B cell (primary cell): ENCODE results near the gene THSD7B. TPM values are rescaled to one million over a fixed set of nuclear protein-coding genes. Genes with fewer than 3 reads are reported as not detected.

Experiments
- ATAC-seq: fragments of 200-7000 bp; cut with Tn5 transposase; one replicate; pipeline ENCODE4 v1.10.0; 2021; ENCODE audit warnings: low read depth, mild to moderate bottlenecking, moderate number of reproducible peaks, moderate library complexity
- CTCF ChIA-PET: fragments of 350-600 bp; sonication (Branson Sonifier 250); formaldehyde crosslinking; loops from one replicate; lab custom pipeline; 2021; ENCODE audit warnings: antibody characterized with exemption, inconsistent platforms; lab: Charles Lee
- POLR2A ChIA-PET: fragments of 350-600 bp; sonication (Branson Sonifier 250); formaldehyde crosslinking; loops from one replicate; lab custom pipeline; 2021; ENCODE audit warnings: antibody characterized with exemption; lab: Charles Lee
- DNase-seq: peaks from one replicate; pipeline ENCODE4 v3.0.0; 2013
- H2AFZ ChIP-seq: 2 replicates; pipeline ENCODE4 v1.6.1; 2012; ENCODE audit warnings: mild to moderate bottlenecking, low read depth, low read length; ENCODE audit not compliant: insufficient read depth, poor library complexity, severe bottlenecking
- H3K27ac ChIP-seq, 2 donors: 1 replicate in 1 of 2; 2 replicates in 1 of 2; pipeline ENCODE4 v1.5.1; 2012 to 2013; ENCODE audit warnings: low read length in 2 of 2, mild to moderate bottlenecking in 2 of 2, moderate library complexity in 1 of 2
- H3K27me3 ChIP-seq, 4 experiments: fragments of 200-600 bp in 1 of 4; sonication (generic) in 1 of 4; replicated peaks in 1 of 4; 1 replicate in 2 of 4; 2 replicates in 2 of 4; pipeline versions ENCODE4 v1.6.1 to v1.7.0; 2013 to 2016; ENCODE audit warnings: low read length in 3 of 4, mild to moderate bottlenecking in 2 of 4, mixed read lengths in 1 of 4, moderate library complexity in 1 of 4; ENCODE audit not compliant: insufficient read depth in 4 of 4, control insufficient read depth in 3 of 4; ENCODE audit errors: control extremely low read depth in 1 of 4
- H3K36me3 ChIP-seq, 2 experiments: replicated peaks in 1 of 2; 1 replicate in 1 of 2; 2 replicates in 1 of 2; pipeline versions ENCODE4 v1.6.1 to v1.7.1; 2013; ENCODE audit warnings: low read length in 1 of 2; ENCODE audit not compliant: insufficient read depth in 2 of 2, control insufficient read depth in 1 of 2; ENCODE audit errors: control extremely low read depth in 1 of 2, extremely low read depth in 1 of 2
- H3K4me1 ChIP-seq, 2 donors: fragments of 200-600 bp in 1 of 2; sonication (generic) in 1 of 2; 1 replicate in 1 of 2; 2 replicates in 1 of 2; pipeline versions ENCODE4 v1.5.1 to v1.6.1; 2013 to 2017; ENCODE audit warnings: low read length in 2 of 2; ENCODE audit not compliant: control insufficient read depth in 2 of 2, insufficient read depth in 2 of 2
- H3K4me2 ChIP-seq: replicated peaks from 2 replicates; pipeline ENCODE3; 2012; ENCODE audit warnings: mild to moderate bottlenecking, low read depth, low read length; ENCODE audit not compliant: poor library complexity, severe bottlenecking
- H3K4me3 ChIP-seq, 5 experiments: fragments of 200-600 bp in 1 of 5; sonication (generic) in 1 of 5; 1 replicate in 3 of 5; 2 replicates in 2 of 5; pipeline versions ENCODE4 v1.5.1 to v1.7.0; 2011 to 2016; ENCODE audit warnings: low read length in 4 of 5, mild to moderate bottlenecking in 4 of 5, low read depth in 2 of 5, control low read depth in 1 of 5, moderate library complexity in 1 of 5; ENCODE audit not compliant: insufficient read depth in 1 of 5; ENCODE audit errors: control extremely low read depth in 1 of 5, extremely low read depth in 1 of 5
- H3K79me2 ChIP-seq: fragments of 200-600 bp; sonication (generic); one replicate; pipeline ENCODE4 v1.6.0; 2016; ENCODE audit warnings: low read length; ENCODE audit not compliant: control insufficient read depth, insufficient read depth
- H3K9ac ChIP-seq: fragments of 200-600 bp; sonication (generic); 2 replicates; pipeline ENCODE4 v1.6.1; 2017; ENCODE audit warnings: mild to moderate bottlenecking, low read length, moderate library complexity
- H3K9me3 ChIP-seq, 3 donors: one replicate each; pipeline versions ENCODE4 v1.6.1 to v1.7.1; 2013; ENCODE audit warnings: low read length in 2 of 3; ENCODE audit not compliant: control insufficient read depth in 2 of 3, insufficient read depth in 1 of 3; ENCODE audit errors: control extremely low read depth in 1 of 3
- H4K20me1 ChIP-seq: 2 replicates; pipeline ENCODE4 v1.6.0; 2012; ENCODE audit warnings: mild to moderate bottlenecking, low read length; ENCODE audit not compliant: insufficient read depth, control insufficient read depth, poor library complexity, severe bottlenecking
- H3K27ac Mint-ChIP-seq: one replicate; pipeline ENCODE4 v1.8.0; 2021; ENCODE audit warnings: mixed read lengths
- H3K27me3 Mint-ChIP-seq: one replicate; pipeline ENCODE4 v1.8.0; 2021; ENCODE audit warnings: mixed read lengths
- H3K4me1 Mint-ChIP-seq: one replicate; pipeline ENCODE4 v1.8.0; 2021; ENCODE audit warnings: mixed read lengths
- H3K4me3 Mint-ChIP-seq: one replicate; pipeline ENCODE4 v1.8.0; 2021; ENCODE audit warnings: mixed read lengths
- H3K9me3 Mint-ChIP-seq: one replicate; pipeline ENCODE4 v1.8.0; 2022; ENCODE audit warnings: mixed read lengths; ENCODE audit not compliant: insufficient read depth
- CTCF ChIP-seq: fragments of 200-600 bp; IDR thresholded peaks from one replicate; pipeline ENCODE4 v1.8.0; 2022; ENCODE audit warnings: antibody characterized with exemption, mild to moderate bottlenecking
- EZH2 ChIP-seq: IDR thresholded peaks from 2 replicates; pipeline ENCODE4 v1.6.1; 2012; ENCODE audit warnings: borderline replicate concordance, low read depth, mild to moderate bottlenecking, moderate library complexity, low read length; ENCODE audit not compliant: insufficient read depth, poor library complexity, severe bottlenecking
- WGBS: methylation state at CpG from one replicate; pipeline ENCODE4 v1.1.5; 2013; ENCODE audit warnings: missing lambda C conversion rate; ENCODE audit not compliant: insufficient coverage; 5-methylcytosine and 5-hydroxymethylcytosine counted together
- intact Hi-C: fragments of 100-400 bp; cut with micrococcal nuclease; formaldehyde crosslinking; loops from one replicate; pipeline ENCODE4 v1.10.0; 2022
- polyA plus RNA-seq: library from polyadenylated mRNA; depleted of rRNA; stranded (reverse); fragments of >200 nt; gene quantifications from 2 replicates; pipeline ENCODE4 v1.2.3, GENCODE V29; 2012
- total RNA-seq, 2 donors: library from RNA; stranded (reverse); fragments of 120-200 nt in 1 of 2; gene quantifications; 1 replicate in 1 of 2; 2 replicates in 1 of 2; pipeline versions ENCODE4 v1.2.3 to v1.2.4, GENCODE V29; 2013 to 2022

The THSD7B gene
- total and polyA plus RNA-seq, 2 donors (not counting 1 experiment from before 2014, with no cell fraction given): 0.76 TPM; not detected in 1

GRCh38 chr2:137333386-137334165 is 568.2 kb downstream of the THSD7B start:
- Histone ChIP-seq H3K27me3 (no peaks in the 10 kb centered on the region), H3K4me2 (no peak overlapping the region), H3K36me3 (no peaks in the 10 kb centered on the region), H3K9ac (no peak overlapping the region), H3K27ac (no peak overlapping the region), H3K9me3 (peaks cover 0 to 18% (median 0%) of the 10 kb centered on the region in 3 donors), H3K79me2 (no peaks in the 10 kb centered on the region), H2AFZ (no peak overlapping the region), H4K20me1 (no peaks in the 10 kb centered on the region), H3K4me1 (no peaks in the 10 kb centered on the region), H3K4me3 (no peak overlapping the region)
- no peak overlapping the region for H3K4me3 Mint-ChIP-seq
- no peak overlapping the region for H3K27ac Mint-ChIP-seq
- ATAC-seq (no peak), DNase-seq (no peak)
- no peaks in the 10 kb centered on the region for H3K4me1 Mint-ChIP-seq
- TF ChIP-seq CTCF (no peak), EZH2 (no peak)
- no peaks in the 10 kb centered on the region for H3K9me3 Mint-ChIP-seq
- WGBS: 100% methylated on average over 1 of the region's 4 CpGs
- ChIA-PET CTCF (no interaction called here), POLR2A (no interaction called here)
- intact Hi-C loops: no loop called here
- no peaks in the 10 kb centered on the region for H3K27me3 Mint-ChIP-seq

DNA sequence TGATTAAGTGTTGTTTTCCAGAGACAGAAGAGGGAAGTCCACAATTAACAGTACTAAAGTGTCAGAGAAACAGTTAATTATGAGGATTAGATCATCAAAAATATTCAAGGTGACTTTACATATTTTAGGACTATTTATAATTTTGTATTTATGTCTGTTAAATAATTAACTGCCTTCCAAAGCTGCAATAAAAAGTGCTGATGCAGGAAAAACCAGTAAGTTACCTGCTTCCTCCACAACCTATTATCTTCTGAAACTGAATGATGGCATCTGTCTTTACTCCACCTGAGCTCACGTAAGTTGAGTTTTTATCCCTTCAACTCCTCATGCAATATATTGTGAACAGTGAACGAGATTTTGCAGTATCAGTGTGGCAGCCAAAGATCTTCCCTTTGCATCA is 570.7 kb downstream of the THSD7B start:
- no peak overlapping the region for H3K27ac ChIP-seq
- H2AFZ ChIP-seq: no peak overlapping the region
- no peak overlapping the region for H3K4me2 ChIP-seq
- Mint-ChIP-seq H3K27me3 (no peaks in the 10 kb centered on the region), H3K4me3 (no peak overlapping the region), H3K4me1 (no peaks in the 10 kb centered on the region), H3K27ac (no peak overlapping the region), H3K9me3 (no peaks in the 10 kb centered on the region)
- ChIA-PET POLR2A (no interaction called here), CTCF (no interaction called here)
- no peaks in the 10 kb centered on the region for H3K27me3 ChIP-seq
- ATAC-seq: no peak
- no peak for DNase-seq
- no peak overlapping the region for H3K4me3 ChIP-seq
- intact Hi-C loops: no loop called here
- H3K4me1 ChIP-seq: no peaks in the 10 kb centered on the region
- H3K36me3 ChIP-seq: no peaks in the 10 kb centered on the region
- H3K9ac ChIP-seq: no peak overlapping the region
- no CpG with 5 or more reads among the region's 2 CpGs for whole genome bisulfite sequencing
- TF ChIP-seq EZH2: no peak
- TF ChIP-seq CTCF: no peak
- H3K9me3 ChIP-seq: peaks cover 0 to 9% (median 0%) of the 10 kb centered on the region in 3 donors
- H3K79me2 ChIP-seq: no peaks in the 10 kb centered on the region
- no peaks in the 10 kb centered on the region for H4K20me1 ChIP-seq
